ENCODE data around the gene NUDT22.
"Not testable (repeated sequence)": the region's sequence is repeated elsewhere in the genome, so short reads cannot be mapped to it uniquely, and the experiment has no call there.

Gene NUDT22

GRCh38 chr11:64243236-64243854 is 17.3 kb downstream of the NUDT22 start:
- no peak for DNase-seq (ENCODE audit: low spot score)

DNA sequence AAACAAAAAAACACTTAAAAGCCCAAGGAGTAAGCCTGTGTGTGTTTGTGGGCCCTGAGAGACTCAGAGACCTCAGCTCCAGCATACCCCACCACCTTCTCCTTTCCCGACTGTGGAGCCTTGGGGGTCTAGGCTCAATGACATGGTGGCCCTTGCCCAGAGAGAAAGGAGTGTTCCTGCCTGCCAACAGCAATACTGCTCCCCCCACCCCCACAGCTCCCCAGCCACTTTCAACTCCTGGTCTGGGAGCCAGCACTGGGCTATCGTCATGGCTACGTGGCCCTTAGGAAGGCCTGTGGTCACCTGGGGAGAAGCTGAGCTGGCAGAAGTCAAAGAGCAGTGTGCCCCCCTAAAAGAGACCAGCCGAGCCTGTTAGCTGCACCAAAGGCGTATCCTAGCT is 18.0 kb downstream of the NUDT22 start:
- DNase-seq (ENCODE audit: low spot score) = no peak

GRCh38 chr11:64244966-64245365 is 18.9 kb downstream of the NUDT22 start:
- no peak for DNase-seq (ENCODE audit: low spot score)

DNA sequence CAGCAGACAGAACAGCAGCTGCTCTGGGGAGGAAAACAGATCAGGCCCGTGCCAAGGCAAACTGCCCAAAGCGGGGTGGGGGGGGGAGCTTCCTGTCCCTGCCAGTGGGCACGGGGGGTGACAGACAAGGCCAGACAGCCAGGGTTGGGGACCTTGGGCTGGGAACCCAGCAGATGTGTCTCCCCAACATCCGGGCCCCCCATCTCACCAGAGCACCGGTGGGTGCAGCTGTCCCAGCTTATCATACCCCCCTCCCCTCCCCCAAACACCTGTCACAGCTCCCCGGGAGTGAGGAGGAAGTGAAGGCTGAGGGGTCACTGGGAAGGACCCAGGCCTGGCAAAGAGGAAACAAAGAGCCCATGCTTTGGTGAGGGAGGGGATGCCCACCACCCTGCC is 19.3 kb downstream of the NUDT22 start:
- DNase-seq (ENCODE audit: low spot score) = no peak

DNA sequence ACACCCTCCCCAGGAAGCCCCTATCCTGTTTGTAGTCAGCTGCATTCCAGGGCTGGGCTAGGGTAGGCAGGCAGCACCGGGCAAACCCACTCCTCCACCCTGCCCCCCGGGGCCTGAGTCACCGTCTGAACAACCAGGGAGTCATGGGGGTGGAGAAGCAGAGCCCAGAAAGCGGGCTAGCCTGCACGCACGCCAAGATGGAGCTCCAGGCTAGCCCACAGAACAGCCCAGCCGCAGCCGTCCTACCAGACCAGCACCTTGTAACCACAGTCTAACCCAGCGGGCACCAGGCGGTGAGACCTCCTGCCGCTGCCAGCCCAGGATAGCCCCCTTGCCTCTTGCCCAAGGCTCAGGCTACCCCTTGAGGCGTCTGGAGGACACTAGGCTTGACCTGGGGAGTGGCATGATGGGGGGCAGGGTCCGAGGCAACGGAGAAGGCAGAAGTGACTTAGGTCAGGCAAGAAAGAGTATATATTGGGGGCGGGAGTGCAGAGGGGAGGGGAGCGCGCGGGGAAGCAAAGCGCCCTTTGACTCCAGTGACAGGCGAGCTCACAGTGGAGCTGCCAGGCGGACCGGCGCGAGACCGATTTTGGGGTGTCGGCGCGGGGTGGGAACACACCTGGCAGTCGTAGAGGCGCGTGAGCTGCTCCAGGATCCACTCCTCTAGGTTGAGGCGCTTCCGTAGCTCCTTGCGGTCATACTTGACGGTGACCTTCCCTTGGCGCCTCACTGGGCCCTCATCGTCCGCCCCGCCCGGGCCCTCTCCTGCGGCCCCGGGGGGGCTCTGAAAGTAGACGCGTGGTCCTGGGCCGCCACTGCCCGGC is 19.9 kb downstream of the NUDT22 start:
- DNase-seq (ENCODE audit: low spot score) = peak; percentile 80

GRCh38 chr11:64246621-64246870 is 20.5 kb downstream of the NUDT22 start:
- not testable (repeated sequence) for DNase-seq (ENCODE audit: low spot score)

GRCh38 chr11:64246871-64247728 is 21.0 kb downstream of the NUDT22 start, which contains the start of gene PPP1R14B:
Gene PPP1R14B (minus strand): TSS chr11:64246943. CDS start chr11:64246673, 270 bp downstream.
- DNase-seq (ENCODE audit: low spot score) = peak; percentile 89

- no peak for DNase-seq (ENCODE audit: low spot score)
These were observed 21.9 kb downstream of the NUDT22 start for GRCh38 chr11:64247729-64248531.

DNA sequence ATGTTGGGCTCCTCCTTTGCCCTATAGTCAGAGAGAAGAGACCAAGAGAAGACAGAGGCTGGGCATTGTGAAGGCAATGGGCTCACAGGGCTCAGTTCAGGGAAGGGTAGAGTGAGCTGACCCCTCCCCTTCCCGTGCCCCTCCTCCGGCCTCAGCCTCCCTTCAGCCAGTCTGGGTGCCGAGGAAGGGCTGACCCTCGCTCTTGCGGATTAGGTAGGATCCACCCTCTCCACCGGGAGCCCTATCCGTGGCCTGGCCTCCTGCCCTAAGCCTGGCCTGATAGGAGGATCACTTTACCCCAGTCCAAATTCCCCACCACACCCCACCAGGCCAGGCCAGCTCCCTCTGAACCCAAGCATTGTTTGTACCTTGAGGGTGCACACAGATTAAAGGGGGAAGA is 22.5 kb downstream of the NUDT22 start:
- no peak for DNase-seq (ENCODE audit: low spot score)

DNA sequence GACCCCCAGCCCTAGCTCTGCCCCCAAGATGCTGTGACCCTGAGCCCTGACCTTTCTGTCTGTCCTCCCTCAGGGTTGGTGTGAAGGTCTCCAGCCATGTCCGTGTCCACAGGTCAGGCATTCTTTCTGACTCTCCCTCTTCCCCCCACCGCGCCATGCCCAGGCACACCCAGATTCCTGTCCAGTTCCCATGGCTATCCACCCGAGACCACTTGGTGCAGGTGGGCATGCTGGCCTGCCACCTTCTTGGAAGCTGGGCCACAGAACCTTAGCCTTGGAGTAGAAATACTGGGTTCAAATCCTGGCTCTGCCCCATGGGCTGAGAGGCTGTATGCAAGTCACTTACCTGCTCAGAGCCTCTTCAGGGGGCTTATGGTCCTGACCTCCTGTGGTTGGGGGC is 23.0 kb downstream of the NUDT22 start:
- no peak for DNase-seq (ENCODE audit: low spot score)

GRCh38 chr11:64249563-64250414 is 23.7 kb downstream of the NUDT22 start:
- DNase-seq (ENCODE audit: low spot score) = no peak

DNA sequence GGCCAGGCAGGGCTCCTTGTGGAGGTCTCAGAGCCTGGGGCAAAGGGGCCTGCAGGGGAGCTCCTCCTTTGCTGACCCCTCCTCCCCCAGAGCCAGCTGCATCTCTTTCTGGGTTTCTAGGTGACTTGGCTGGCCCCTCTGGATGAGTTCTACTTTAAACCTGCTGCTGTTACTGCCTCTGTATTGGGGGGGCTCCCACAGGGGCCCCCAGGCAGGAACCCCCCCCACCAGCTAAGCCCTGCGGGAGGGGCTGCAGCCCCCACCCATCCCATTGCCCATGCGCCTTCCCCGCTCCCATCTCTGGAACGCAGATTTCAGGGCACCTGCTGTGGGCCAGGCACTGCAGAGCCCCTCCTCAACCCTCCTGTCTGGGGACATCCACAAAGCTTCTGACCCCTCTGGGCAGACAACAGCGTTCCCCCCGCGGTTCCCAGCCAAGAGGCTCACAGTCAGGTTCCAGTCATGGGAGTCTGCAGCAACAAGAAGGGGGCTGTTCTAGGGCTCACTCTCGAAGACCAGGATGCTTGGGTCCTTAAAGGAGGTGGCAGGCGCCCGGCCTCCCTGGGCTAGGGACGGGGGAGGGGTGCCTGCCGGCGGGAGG is 24.4 kb downstream of the NUDT22 start:
- no peak for DNase-seq (ENCODE audit: low spot score)

- DNase-seq (ENCODE audit: low spot score) = peak; percentile 86
These were observed 25.1 kb downstream of the NUDT22 start, which contains the start of gene PLCB3 for GRCh38 chr11:64251016-64251752. Gene PLCB3 (plus strand): TSS chr11:64251530. CDS start chr11:64251650, 120 bp downstream.

- DNase-seq (ENCODE audit: low spot score) = no peak
These were observed 25.6 kb downstream of the NUDT22 start for GRCh38 chr11:64251753-64252002.

DNA sequence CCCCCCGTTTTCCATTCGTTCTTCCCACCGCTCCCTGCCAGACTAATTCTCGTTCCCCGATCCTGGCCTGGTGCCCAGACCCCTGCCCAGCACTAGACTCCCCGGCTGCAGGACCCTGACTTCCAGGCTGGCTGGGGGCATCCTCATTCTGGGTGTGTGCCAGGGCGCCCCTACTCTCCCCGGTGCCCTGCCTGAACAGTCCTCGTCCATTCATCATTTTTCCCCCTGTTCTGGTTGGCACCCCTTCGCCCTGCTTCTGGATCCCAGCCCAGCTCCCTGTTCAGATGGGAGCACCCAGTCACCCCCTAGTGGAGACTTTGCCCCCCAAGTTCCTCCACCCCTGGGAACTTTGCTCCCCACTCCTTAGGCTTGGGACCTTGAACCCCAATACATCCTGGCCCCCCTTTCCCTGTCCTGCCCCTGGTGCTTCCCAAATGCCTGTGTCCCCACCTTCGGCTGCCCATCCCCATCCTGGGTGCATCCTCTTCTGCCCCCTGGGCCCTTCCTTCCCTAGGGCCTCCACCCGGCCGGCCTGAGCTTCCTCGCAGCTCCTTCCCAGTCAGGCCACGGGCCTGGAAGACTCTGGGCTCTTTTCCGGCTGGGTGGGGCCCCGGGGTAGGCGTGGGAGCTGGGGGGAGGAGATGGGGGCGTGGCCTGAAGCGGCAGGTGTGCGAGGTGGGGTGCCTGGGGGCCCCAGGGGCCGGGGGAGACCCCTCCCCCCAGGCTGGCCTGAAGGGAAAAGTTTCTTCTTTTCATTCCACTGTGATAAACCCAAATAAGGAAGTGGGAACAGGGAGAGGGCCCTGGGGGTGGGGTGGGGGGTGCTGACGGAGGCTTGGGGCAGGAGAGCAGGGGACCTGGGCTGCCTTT is 26.2 kb downstream of the NUDT22 start:
- peak; percentile 70 for DNase-seq (ENCODE audit: low spot score)

DNA sequence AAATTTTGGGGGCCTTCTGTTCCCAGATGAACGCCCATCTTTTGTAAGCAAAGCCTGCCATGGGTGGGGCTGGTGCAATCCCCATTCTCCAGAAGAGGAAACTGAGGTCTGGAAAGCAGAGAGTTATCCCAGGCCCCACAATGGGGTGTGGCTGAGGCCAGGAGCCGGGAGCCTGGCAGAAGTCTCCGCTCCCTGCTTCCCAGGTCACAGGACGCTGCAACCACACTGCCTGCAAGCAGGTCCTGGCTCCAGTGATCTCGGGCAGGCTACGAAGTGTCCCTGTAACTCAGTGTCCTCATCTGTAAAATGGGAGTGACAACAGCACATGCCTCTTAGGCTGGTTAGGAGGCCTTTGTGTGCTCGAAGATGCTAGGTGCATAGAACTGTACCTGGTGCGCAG is 27.0 kb downstream of the NUDT22 start:
- DNase-seq (ENCODE audit: low spot score) = no peak

DNA sequence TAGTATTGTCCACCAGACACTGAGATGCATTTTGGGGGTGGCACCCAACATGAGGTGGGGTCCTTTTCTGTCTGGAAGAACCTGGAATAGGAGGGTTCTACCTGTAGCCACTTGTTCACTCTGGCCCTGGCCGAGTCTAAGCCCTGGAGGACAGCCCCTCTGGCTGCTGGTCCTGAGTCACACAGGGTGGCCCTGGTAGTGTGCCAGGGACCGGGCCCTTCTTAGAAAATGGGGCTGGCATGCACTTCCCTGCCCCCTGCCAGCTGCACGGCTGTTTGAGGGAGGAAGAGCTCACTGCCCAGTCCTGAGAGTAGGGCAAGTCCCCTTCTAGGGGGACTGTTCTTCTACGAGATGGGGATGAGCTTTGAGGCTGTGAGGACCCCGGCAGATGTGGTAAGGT is 27.4 kb downstream of the NUDT22 start:
- DNase-seq (ENCODE audit: low spot score) = peak; percentile 29

GRCh38 chr11:64254326-64254725 is 28.3 kb downstream of the NUDT22 start:
- DNase-seq (ENCODE audit: low spot score) = no peak

Data from AG08395 (cell line).